IgD-negative memory B cell (primary cell): Measurements from ENCODE around the gene CFAP299. TPM values are rescaled to one million over a fixed set of nuclear protein-coding genes. Genes with fewer than 3 reads are reported as not detected.

Experiments used
- polyA plus RNA-seq: library from polyadenylated mRNA; unstranded; fragments of 300-500 nt; fragmentation: Illumina TruSeq; gene quantifications from one replicate; pipeline ENCODE4 v1.2.3, GENCODE V29; 2021

The CFAP299 gene
- polyA plus RNA-seq, 1 donor from 2014 or later, result not detected

Other genes starting within 250 kb of the CFAP299 start
- gene PRDM8, start 138.2 kb upstream of the CFAP299 start, polyA plus RNA-seq, result 3.8 TPM
- not detected for gene FGF5, start 69.1 kb upstream of the CFAP299 start, polyA plus RNA-seq